ENCODE measurements around the gene TRIM16.
"Not testable (repeated sequence)": the region's sequence is repeated elsewhere in the genome, so short reads cannot be mapped to it uniquely, and the experiment has no call there.

The TRIM16 gene

DNA sequence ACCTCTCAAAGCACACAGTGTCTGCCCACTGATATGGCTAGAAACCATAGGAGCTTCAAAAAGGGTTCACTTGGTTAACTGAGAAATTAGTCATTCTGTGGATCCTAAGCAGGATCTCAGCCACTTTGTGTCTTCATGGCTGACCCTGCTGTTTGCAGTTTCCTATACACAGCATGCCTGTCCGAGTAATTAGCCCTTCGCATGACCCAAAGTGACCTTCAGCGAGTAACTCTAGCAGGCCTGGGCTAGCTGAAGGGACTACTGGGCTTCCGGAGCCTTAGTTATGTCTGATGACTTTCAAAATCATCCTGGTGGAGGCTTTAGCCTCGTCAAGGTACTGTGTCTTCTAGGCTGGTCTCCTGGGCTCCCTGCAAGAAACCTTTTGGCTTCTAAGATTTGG, 35.7 kb downstream of the TRIM16 start:
- DNase-seq (ENCODE audit: low read depth in 1 of 2, low spot score in 1 of 2), result no peak
- no peaks in the 10 kb centered on the region for H3K27me3 ChIP-seq (ENCODE audit: insufficient read depth, poor library complexity, severe bottlenecking)
- no peak overlapping the region for H3K4me3 ChIP-seq (replicated peaks; ENCODE audit: insufficient read depth, low read length)
- H3K27ac ChIP-seq (replicated peaks), result no peak overlapping the region
- TF ChIP-seq SPI1 (IDR thresholded peaks at IDR 0.05; ENCODE audit: borderline replicate concordance, low read depth) (no peak), GABPA (IDR thresholded peaks at IDR 0.05; ENCODE audit: low read depth) (no peak), POLR2AphosphoS5 (IDR thresholded peaks at IDR 0.05; ENCODE audit: low read depth) (no peak)
- TF ChIP-seq, protein P1, sequence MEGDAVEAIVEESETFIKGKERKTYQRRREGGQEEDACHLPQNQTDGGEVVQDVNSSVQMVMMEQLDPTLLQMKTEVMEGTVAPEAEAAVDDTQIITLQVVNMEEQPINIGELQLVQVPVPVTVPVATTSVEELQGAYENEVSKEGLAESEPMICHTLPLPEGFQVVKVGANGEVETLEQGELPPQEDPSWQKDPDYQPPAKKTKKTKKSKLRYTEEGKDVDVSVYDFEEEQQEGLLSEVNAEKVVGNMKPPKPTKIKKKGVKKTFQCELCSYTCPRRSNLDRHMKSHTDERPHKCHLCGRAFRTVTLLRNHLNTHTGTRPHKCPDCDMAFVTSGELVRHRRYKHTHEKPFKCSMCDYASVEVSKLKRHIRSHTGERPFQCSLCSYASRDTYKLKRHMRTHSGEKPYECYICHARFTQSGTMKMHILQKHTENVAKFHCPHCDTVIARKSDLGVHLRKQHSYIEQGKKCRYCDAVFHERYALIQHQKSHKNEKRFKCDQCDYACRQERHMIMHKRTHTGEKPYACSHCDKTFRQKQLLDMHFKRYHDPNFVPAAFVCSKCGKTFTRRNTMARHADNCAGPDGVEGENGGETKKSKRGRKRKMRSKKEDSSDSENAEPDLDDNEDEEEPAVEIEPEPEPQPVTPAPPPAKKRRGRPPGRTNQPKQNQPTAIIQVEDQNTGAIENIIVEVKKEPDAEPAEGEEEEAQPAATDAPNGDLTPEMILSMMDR (IDR thresholded peaks at IDR 0.05; ENCODE audit: insufficient read depth, low read length), result no peak
- TF ChIP-seq, protein P2, sequence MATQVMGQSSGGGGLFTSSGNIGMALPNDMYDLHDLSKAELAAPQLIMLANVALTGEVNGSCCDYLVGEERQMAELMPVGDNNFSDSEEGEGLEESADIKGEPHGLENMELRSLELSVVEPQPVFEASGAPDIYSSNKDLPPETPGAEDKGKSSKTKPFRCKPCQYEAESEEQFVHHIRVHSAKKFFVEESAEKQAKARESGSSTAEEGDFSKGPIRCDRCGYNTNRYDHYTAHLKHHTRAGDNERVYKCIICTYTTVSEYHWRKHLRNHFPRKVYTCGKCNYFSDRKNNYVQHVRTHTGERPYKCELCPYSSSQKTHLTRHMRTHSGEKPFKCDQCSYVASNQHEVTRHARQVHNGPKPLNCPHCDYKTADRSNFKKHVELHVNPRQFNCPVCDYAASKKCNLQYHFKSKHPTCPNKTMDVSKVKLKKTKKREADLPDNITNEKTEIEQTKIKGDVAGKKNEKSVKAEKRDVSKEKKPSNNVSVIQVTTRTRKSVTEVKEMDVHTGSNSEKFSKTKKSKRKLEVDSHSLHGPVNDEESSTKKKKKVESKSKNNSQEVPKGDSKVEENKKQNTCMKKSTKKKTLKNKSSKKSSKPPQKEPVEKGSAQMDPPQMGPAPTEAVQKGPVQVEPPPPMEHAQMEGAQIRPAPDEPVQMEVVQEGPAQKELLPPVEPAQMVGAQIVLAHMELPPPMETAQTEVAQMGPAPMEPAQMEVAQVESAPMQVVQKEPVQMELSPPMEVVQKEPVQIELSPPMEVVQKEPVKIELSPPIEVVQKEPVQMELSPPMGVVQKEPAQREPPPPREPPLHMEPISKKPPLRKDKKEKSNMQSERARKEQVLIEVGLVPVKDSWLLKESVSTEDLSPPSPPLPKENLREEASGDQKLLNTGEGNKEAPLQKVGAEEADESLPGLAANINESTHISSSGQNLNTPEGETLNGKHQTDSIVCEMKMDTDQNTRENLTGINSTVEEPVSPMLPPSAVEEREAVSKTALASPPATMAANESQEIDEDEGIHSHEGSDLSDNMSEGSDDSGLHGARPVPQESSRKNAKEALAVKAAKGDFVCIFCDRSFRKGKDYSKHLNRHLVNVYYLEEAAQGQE (IDR thresholded peaks at IDR 0.05; ENCODE audit: insufficient replicate concordance, low read depth), result no peak

DNA sequence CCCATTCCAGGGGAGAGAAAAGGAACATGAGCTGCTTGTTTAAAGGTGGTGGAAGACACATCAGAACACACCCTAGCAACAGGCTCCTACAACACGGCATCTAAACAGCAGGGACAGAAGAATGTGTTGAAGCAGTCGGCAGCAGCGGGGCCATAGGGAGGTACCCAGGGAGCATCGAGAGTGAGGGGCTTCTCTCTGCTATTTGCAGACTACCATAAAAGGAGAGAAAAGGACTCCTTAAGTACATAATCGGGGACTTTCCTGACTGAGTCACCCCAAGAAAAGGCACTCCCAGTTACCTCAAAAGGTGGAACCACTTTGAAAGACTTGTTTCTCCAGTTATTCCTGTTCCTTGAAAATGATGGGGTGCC, 38.2 kb downstream of the TRIM16 start:
- not testable (repeated sequence) for H3K27me3 ChIP-seq (ENCODE audit: insufficient read depth, poor library complexity, severe bottlenecking); H3K4me3 ChIP-seq (replicated peaks; ENCODE audit: insufficient read depth, low read length); DNase-seq (ENCODE audit: low read depth in 1 of 2, low spot score in 1 of 2); H3K27ac ChIP-seq (replicated peaks)

DNA sequence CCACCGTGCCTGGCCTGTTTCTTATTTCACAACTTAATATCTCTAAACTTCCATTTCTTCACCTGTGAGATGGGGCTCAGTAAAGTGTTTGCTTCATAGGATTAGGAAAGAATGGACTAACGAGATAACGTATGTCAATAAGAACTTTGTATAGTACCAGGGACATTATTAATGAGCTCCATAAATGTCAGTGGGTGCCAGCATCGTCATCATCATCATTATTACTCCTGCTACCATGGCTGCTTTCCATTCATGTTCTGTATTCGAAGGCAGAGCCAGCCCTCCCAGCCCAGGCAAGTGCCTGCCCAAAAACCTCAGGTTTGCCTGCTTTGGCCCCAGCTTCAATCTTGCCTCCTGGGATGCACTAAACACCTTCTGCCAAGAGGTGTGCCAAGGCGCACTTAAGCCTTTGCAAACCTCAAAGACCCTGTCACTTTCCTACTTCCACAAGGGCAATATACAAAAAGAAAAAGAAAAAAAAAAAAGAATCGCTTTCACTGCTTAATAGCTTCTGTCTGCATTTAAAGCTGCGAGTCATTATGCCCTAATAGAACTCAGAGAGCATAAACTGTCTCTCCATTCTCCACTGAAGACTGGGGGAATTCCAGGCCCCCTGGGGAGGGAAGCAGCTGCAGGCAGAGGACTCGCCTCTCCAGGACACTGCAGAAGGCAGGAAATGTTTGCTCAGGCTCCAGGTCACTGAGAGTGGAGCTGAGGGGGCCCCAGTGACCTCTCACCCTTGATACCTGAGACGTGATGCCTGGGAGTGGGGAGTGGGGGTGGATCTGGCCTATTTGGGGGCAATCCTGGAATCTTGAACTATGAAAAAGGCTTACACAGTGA, 38.8 kb downstream of the TRIM16 start:
- DNase-seq (ENCODE audit: low read depth in 1 of 2, low spot score in 1 of 2); H3K27me3 ChIP-seq (ENCODE audit: insufficient read depth, poor library complexity, severe bottlenecking); H3K27ac ChIP-seq (replicated peaks); H3K4me3 ChIP-seq (replicated peaks; ENCODE audit: insufficient read depth, low read length): not testable (repeated sequence)

DNA sequence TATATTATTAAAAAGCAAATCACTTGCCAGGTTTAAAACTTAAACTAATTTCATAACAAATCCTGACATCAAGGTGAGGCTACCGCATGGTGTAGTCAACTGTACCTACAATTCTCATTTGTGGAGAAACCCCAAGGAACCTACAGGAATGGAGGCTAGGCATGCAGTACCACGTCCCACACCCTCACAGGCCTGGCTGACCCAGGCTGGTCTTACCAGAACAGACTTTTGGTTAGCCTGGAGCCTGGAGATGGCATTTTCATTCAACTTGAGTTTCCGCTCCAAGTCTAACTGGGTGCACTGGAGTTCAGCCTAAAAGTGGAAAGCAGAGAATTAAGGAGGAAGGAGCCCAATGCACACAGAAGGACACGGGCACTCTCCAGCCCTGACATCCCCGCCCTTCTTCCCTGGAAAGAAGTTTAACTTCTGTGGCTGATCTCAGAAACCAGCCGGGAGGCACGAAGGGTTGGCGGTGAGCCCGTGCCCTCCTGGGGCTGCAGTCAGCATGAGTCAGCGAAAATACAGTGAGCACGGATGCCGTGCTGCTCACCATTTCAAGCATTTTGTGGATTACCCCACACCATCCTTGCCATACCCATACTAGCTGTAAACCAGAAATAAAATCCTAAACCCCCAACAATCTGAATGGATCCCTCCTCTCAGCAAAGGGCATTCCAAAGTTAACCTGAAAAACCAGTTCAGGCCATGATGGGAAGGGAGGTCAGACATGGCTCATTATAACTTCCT, 41.4 kb downstream of the TRIM16 start:
- not testable (repeated sequence) for H3K27ac ChIP-seq (replicated peaks); H3K4me3 ChIP-seq (replicated peaks; ENCODE audit: insufficient read depth, low read length); H3K27me3 ChIP-seq (ENCODE audit: insufficient read depth, poor library complexity, severe bottlenecking); DNase-seq (ENCODE audit: low read depth in 1 of 2, low spot score in 1 of 2)

DNA sequence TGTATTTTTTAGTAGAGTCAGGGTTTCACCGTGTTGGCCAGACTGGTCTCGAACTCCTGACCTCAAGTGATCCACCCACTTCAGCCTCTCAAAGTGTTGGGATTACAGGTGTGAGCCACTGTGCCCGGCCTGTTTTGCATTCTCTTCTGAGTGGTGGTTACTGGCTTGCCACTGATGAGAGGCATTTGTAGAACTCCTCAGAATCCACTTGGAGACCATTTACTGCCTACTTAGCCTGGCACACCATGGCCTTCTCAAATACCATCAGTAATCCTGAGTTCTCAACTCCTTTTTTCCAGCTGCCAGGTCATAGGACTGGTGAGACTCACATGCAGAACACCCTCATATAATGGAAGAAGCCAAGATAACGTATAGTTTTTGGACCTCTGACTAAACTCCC, 42.1 kb downstream of the TRIM16 start:
- H3K4me3 ChIP-seq (replicated peaks; ENCODE audit: insufficient read depth, low read length); H3K27ac ChIP-seq (replicated peaks); H3K27me3 ChIP-seq (ENCODE audit: insufficient read depth, poor library complexity, severe bottlenecking); DNase-seq (ENCODE audit: low read depth in 1 of 2, low spot score in 1 of 2): not testable (repeated sequence)

DNA sequence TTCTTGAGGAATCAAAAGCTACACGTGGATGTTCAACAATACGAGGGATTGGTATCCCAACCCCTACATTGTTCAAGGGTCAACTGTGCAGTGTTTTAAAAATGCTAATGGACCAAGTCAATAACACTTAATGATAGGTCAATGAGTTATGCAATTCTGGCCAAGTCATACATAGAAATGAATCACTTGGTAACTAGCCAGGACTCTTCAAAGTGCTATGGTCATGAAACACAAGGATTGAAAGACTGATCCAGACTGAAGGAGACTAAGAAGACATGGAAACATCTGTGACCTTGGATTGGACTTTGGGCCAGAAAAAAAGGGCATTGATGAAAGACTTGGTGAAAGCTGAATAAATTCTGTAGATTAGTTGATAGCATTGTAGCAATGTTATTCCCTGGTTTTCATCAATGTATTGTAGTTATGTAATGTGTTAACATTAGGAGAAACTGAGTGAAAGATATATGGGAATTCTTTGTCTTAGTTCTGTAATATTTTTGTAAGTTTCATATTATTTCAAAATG, 53.1 kb downstream of the TRIM16 start:
- not testable (repeated sequence) for DNase-seq (ENCODE audit: low read depth in 1 of 2, low spot score in 1 of 2); H3K27ac ChIP-seq (replicated peaks); H3K4me3 ChIP-seq (replicated peaks; ENCODE audit: insufficient read depth, low read length); H3K27me3 ChIP-seq (ENCODE audit: insufficient read depth, poor library complexity, severe bottlenecking)

DNA sequence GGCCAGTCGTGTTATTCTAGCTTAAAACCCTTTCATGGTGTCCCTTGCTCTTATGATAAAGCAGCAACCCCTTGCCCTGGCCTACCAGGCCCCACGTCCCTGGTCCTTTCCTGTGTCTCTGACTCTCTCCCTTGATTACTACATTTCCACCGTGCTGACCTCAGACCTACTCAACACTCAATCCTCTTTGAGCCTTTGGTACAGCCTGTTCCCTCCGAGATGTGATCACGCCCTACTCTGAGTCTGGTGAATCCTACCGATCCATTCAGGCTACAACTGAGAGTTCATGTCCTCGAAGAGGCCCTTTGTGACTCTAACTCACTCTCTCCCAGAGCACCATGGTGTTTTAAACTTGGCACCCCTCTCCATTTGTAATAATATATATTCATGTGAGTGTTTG, 54.1 kb downstream of the TRIM16 start:
- not testable (repeated sequence) for H3K4me3 ChIP-seq (replicated peaks; ENCODE audit: insufficient read depth, low read length); H3K27me3 ChIP-seq (ENCODE audit: insufficient read depth, poor library complexity, severe bottlenecking); DNase-seq (ENCODE audit: low read depth in 1 of 2, low spot score in 1 of 2); H3K27ac ChIP-seq (replicated peaks)

DNA sequence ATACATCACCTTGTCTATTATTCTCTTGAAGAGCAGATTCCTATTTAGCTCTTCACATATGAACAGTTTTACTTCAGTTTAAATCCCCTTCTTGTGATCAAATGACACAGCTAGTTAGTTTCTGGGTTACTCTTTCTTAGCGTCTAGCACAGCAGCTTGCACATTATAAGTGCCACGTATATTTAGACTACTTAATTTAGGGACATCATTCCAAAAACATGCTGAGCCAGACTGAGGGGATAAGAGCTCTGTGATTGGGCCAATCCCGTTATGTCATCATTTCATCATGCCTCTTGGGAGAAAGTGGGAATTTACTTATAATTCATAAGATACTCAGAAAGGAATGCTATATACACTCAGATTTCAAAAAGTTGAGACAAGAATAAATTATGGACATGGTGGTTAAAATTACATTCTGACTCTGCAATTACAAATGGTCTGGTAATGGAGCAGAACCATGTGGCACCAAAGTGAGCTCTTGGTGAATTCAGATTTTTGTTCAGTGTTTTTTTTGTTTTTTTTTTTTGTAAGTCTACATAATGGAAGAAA, 60.4 kb downstream of the TRIM16 start:
- H3K27ac ChIP-seq (replicated peaks); H3K27me3 ChIP-seq (ENCODE audit: insufficient read depth, poor library complexity, severe bottlenecking); DNase-seq (ENCODE audit: low read depth in 1 of 2, low spot score in 1 of 2); H3K4me3 ChIP-seq (replicated peaks; ENCODE audit: insufficient read depth, low read length): not testable (repeated sequence)

DNA sequence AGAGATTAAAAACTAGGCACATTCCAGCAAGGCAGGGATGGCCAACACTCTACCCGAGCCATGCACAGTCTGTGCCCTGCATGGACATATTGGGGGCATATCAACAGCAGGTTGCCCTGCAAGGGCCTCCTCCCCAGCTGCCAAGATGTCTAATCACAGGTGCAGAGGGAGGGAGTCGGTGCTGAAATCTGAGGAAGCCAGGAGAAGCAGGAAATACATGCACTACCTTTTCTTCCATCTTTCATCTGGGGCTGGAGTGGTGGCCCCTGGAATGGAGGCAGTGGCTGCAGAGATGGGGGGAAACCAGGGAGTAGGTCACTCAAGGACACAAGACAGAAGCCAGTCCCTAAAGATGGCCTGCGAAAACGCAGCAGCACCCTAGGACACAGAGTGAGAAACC, 60.9 kb downstream of the TRIM16 start:
- not testable (repeated sequence) for DNase-seq (ENCODE audit: low read depth in 1 of 2, low spot score in 1 of 2); H3K27ac ChIP-seq (replicated peaks); H3K4me3 ChIP-seq (replicated peaks; ENCODE audit: insufficient read depth, low read length); H3K27me3 ChIP-seq (ENCODE audit: insufficient read depth, poor library complexity, severe bottlenecking)

DNA sequence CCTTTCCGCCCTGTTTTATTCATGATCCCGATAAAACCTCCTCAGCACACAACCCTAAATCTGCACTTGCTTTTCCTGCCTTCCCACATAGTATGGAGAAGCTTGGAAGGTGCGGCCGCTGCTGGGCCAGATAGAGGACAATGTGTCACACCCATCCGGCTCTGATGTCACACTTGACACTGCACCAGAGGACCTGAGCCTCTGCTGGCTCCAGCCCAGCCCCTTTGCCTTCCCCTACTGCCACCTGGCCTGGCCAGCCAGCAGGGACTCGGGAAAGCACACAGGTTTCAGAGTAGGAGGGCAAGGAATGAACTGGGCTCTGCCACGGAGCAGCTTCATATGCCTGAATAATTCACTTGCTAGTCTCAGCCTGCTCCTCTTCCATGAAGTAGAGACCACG, 62.0 kb downstream of the TRIM16 start:
- H3K27me3 ChIP-seq (ENCODE audit: insufficient read depth, poor library complexity, severe bottlenecking); H3K4me3 ChIP-seq (replicated peaks; ENCODE audit: insufficient read depth, low read length); H3K27ac ChIP-seq (replicated peaks); DNase-seq (ENCODE audit: low read depth in 1 of 2, low spot score in 1 of 2): not testable (repeated sequence)

DNA sequence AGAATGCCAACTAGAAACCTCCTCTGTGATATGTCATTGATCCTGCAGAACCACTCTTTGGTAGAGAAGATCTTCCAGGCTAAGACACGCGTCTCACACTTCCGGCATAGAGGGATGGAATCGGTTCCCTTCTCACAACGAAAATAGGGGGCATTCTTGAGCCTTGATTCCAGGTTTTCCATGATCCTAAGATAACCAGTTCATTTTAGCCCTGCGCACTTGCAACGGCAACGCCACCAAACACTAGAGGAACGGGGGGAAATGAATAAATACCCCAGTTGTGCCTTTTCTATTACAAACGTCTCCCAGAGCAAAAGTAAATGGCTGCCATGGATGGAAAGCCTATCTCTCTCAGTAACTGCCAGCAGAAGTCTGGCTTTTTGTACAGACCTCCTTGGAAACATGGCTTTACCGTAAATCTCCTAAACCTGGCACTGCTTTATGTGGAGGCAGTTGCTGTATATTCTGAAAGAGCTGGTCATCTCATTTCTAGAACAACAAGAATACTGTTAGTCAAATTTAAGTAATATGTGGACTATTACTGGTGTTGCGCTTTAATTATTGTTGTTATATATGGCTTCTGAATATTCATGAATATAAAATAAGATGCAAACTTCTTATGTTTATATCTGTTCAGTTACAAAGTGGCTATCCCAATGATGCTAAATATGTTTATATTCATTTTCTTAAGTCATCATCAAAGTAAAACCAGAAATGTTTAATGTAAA, 64.6 kb downstream of the TRIM16 start, which contains the start of gene FBXW10B:
Gene FBXW10B, minus strand, starts transcription at position 374 of the 728 bp plus-strand sequence. Its CDS starts 192 bp downstream, at position 182.
- not testable (repeated sequence) for H3K27me3 ChIP-seq (ENCODE audit: insufficient read depth, poor library complexity, severe bottlenecking); DNase-seq (ENCODE audit: low read depth in 1 of 2, low spot score in 1 of 2); H3K4me3 ChIP-seq (replicated peaks; ENCODE audit: insufficient read depth, low read length); H3K27ac ChIP-seq (replicated peaks)

Measured in HL-60 (cell line).